HUES64 (cell line): ENCODE results near the gene CDKAL1.
"Not testable (repeated sequence)": the region's sequence is repeated elsewhere in the genome, so short reads cannot be mapped to it uniquely, and the experiment has no call there.

Source experiments
- H3K27ac ChIP-seq: 2 replicates; pipeline ENCODE4 v1.7.0; 2013; ENCODE audit warnings: low read depth, low read length, inconsistent platforms
- H3K27me3 ChIP-seq: 2 replicates; pipeline ENCODE4 v1.6.1; 2013; ENCODE audit warnings: mild to moderate bottlenecking, low read length; ENCODE audit not compliant: insufficient read depth
- H3K36me3 ChIP-seq: 2 replicates; pipeline ENCODE4 v1.6.1; 2013; ENCODE audit warnings: mild to moderate bottlenecking, low read length; ENCODE audit not compliant: insufficient read depth
- H3K4me1 ChIP-seq: 2 replicates; pipeline ENCODE4 v1.6.1; 2013; ENCODE audit warnings: mild to moderate bottlenecking, low read length, moderate library complexity; ENCODE audit not compliant: insufficient read depth
- H3K4me3 ChIP-seq: 2 replicates; pipeline ENCODE4 v1.5.1; 2013; ENCODE audit warnings: mild to moderate bottlenecking, low read length, moderate library complexity
- H3K9ac ChIP-seq: 2 replicates; pipeline ENCODE4 v1.6.1; 2013; ENCODE audit warnings: mild to moderate bottlenecking, low read depth, low read length
- H3K9me3 ChIP-seq: 2 replicates; pipeline ENCODE4 v1.6.1; 2013; ENCODE audit warnings: low read depth, low read length; ENCODE audit not compliant: insufficient read depth
- WGBS: fragments of 150-250, 120-280 bp; methylation state at CpG from one replicate; pipeline ENCODE4 v1.1.7; 2013; ENCODE audit warnings: missing lambda C conversion rate; 5-methylcytosine and 5-hydroxymethylcytosine counted together

The CDKAL1 gene

GRCh38 chr6:21048047-21048446 is 513.8 kb downstream of the CDKAL1 start:
- Histone ChIP-seq H3K9me3 (no peaks in the 10 kb centered on the region), H3K9ac (no peak overlapping the region), H3K4me1 (no peaks in the 10 kb centered on the region), H3K27ac (no peak overlapping the region), H3K4me3 (no peak overlapping the region), H3K27me3 (no peaks in the 10 kb centered on the region), H3K36me3 (no peaks in the 10 kb centered on the region)
- WGBS, result 100% methylated on average over 2 of the region's 2 CpGs

- no peaks in the 10 kb centered on the region for H3K36me3 ChIP-seq
- no peak overlapping the region for H3K9ac ChIP-seq
- H3K9me3 ChIP-seq, result no peaks in the 10 kb centered on the region
- no peaks in the 10 kb centered on the region for H3K27me3 ChIP-seq
- no peak overlapping the region for H3K4me3 ChIP-seq
- no peaks in the 10 kb centered on the region for H3K4me1 ChIP-seq
- no peak overlapping the region for H3K27ac ChIP-seq
These were observed 514.9 kb downstream of the CDKAL1 start for GRCh38 chr6:21049148-21049547.

GRCh38 chr6:21049572-21049971 is 515.3 kb downstream of the CDKAL1 start:
- Histone ChIP-seq H3K27ac (no peak overlapping the region), H3K27me3 (no peaks in the 10 kb centered on the region), H3K36me3 (no peaks in the 10 kb centered on the region), H3K4me1 (no peaks in the 10 kb centered on the region), H3K9ac (no peak overlapping the region), H3K4me3 (no peak overlapping the region), H3K9me3 (no peaks in the 10 kb centered on the region)

- Histone ChIP-seq H3K27me3 (no peaks in the 10 kb centered on the region), H3K4me1 (no peaks in the 10 kb centered on the region), H3K9ac (no peak overlapping the region), H3K27ac (no peak overlapping the region), H3K36me3 (no peaks in the 10 kb centered on the region), H3K4me3 (no peak overlapping the region), H3K9me3 (no peaks in the 10 kb centered on the region)
- WGBS, result 95% methylated on average over 2 of the region's 2 CpGs
These were observed 516.7 kb downstream of the CDKAL1 start for GRCh38 chr6:21050935-21051334.

DNA sequence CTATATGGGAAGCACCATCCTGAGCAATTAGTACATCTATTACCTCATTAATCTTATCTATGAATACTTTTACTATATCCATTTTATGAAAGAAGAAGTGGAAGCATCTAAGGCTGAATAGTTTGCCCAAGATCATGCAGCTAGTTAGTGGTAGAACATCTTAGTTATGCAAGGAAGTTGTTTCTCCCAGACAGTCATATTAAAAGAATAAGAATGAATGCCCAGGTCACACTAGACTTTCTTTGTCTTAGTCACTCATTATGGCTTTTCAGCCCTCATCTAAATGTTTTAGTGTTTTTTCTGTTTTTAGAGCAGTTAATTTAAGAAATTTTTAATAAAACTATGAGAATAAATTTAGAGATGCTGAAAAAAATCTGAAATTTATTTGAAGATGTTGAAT is 517.5 kb downstream of the CDKAL1 start:
- no peaks in the 10 kb centered on the region for H3K36me3 ChIP-seq
- H3K27me3 ChIP-seq, result no peaks in the 10 kb centered on the region
- H3K9ac ChIP-seq, result no peak overlapping the region
- no peak overlapping the region for H3K4me3 ChIP-seq
- H3K9me3 ChIP-seq, result no peaks in the 10 kb centered on the region
- H3K4me1 ChIP-seq, result no peaks in the 10 kb centered on the region
- no peak overlapping the region for H3K27ac ChIP-seq

DNA sequence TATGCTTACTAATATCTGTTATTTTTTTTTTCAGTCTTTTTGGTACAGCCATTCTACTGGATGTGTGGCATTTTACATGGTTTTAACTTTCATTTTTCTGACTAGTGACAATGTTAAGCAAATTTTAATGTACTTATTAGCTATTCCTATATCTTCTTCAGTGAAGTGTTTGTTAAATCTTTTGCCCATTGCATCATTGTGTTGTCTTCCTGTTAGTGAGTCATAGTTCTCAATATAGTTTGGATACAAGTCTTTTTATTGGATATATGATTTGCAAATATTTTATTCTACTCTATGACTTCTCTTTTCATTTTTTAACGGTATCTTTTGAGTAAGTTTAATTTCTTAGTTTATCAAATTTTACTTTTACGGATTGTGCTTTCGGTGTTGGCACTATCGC is 519.4 kb downstream of the CDKAL1 start:
- no peaks in the 10 kb centered on the region for H3K27me3 ChIP-seq
- 91% methylated on average over 4 of the region's 4 CpGs for WGBS
- no peak overlapping the region for H3K4me3 ChIP-seq

DNA sequence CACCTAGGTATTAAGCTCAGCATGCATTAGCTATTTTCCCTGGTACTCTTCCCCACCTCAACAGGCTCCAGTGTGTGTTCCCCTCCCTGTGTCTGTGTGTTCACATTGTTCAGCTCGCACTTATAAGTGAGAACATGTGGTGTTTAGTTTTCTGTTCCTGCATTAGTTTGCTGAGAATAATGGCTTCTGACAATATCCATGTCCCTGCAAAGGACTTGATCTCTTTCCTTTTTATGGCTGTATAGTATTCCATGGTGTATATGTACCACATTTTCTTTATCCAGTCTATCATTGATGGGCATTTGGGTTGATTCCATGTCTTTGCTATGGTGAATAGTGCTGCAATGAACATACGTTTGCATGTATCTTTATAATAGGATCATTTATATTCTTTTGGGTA is 521.2 kb downstream of the CDKAL1 start:
- H3K4me3 ChIP-seq, result not testable (repeated sequence)
- 100% methylated on average over 2 of the region's 2 CpGs for WGBS

More for the DNA sequence above, 519.4 kb downstream of the CDKAL1 start:
- Histone ChIP-seq H3K9ac (no peak overlapping the region), H3K36me3 (no peaks in the 10 kb centered on the region), H3K27ac (no peak overlapping the region), H3K9me3 (no peaks in the 10 kb centered on the region), H3K4me1 (no peaks in the 10 kb centered on the region)

GRCh38 chr6:21061892-21062291 is 527.6 kb downstream of the CDKAL1 start:
- H3K27ac ChIP-seq, result no peak overlapping the region
- H3K4me3 ChIP-seq, result no peak overlapping the region
- 0 out of 2 replicates have a peak, but pooled peaks cover 5% of the 10 kb centered on the region for H3K9me3 ChIP-seq
- H3K27me3 ChIP-seq, result no peaks in the 10 kb centered on the region
- H3K9ac ChIP-seq, result no peak overlapping the region
- no peaks in the 10 kb centered on the region for H3K36me3 ChIP-seq
- no peaks in the 10 kb centered on the region for H3K4me1 ChIP-seq

More for the DNA sequence above, 521.2 kb downstream of the CDKAL1 start:
- H3K9ac ChIP-seq, H3K4me1 ChIP-seq, H3K9me3 ChIP-seq, H3K27ac ChIP-seq, H3K36me3 ChIP-seq, H3K27me3 ChIP-seq: not testable (repeated sequence)

- no peaks in the 10 kb centered on the region for H3K36me3 ChIP-seq
- no peak overlapping the region for H3K27ac ChIP-seq
- H3K9ac ChIP-seq, result no peak overlapping the region
- H3K4me3 ChIP-seq, result no peak overlapping the region
- no CpG with 5 or more reads among the region's 1 CpG for WGBS
- H3K9me3 ChIP-seq, result 0 out of 2 replicates have a peak, but pooled peaks cover 1% of the 10 kb centered on the region
- no peaks in the 10 kb centered on the region for H3K4me1 ChIP-seq
- H3K27me3 ChIP-seq, result no peaks in the 10 kb centered on the region
These were observed 530.6 kb downstream of the CDKAL1 start for GRCh38 chr6:21064756-21065340.

DNA sequence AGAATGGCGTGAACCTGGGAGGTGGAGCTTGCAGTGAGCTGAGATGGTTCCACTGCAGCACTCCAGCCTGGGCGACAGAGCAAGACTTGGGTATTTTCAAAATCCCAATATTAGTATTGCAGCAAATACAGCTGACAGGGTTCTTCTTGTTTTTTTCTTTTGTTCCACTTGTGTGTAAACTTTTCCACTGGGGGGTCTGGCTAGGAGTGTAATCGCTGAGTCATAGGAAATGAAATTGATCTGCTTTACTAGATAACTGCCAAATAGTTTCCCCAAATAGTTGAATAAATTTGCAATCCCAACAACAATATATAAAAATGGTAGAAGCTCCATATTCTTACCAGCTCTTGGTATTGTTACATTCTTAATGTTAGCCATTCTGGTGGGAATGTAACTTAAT is 533.3 kb downstream of the CDKAL1 start:
- Histone ChIP-seq H3K9me3 (no peaks in the 10 kb centered on the region), H3K9ac (no peak overlapping the region), H3K36me3 (no peaks in the 10 kb centered on the region), H3K27ac (no peak overlapping the region), H3K27me3 (no peaks in the 10 kb centered on the region), H3K4me1 (no peaks in the 10 kb centered on the region), H3K4me3 (no peak overlapping the region)
- 95% methylated on average over 2 of the region's 3 CpGs for WGBS

DNA sequence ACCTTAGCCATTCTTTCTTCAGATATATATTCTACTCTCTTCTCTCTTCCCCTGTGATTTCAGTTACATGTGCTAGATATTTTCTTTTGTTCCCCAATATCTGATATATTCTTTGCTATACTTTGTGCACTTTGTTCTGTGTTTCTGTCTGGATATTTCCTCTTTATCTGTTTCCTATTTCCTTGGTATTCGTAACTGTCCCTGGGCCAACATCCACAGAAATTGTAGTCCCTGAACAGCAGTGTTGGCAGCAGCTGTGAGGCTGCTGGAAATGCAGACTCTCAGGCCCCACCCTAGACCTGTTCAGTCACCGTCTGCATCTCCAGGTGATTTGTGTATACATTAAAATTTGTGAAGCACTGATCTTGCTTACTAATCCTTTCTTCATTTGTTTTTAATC is 536.4 kb downstream of the CDKAL1 start:
- WGBS, result 96% methylated on average over 1 of the region's 2 CpGs
- Histone ChIP-seq H3K27me3 (no peaks in the 10 kb centered on the region), H3K27ac (no peak overlapping the region), H3K4me1 (no peaks in the 10 kb centered on the region), H3K9ac (no peak overlapping the region), H3K9me3 (peaks cover 10% of the 10 kb centered on the region), H3K4me3 (no peak overlapping the region), H3K36me3 (peaks cover 4% of the 10 kb centered on the region; the same call in 1 of the 2 replicates)

DNA sequence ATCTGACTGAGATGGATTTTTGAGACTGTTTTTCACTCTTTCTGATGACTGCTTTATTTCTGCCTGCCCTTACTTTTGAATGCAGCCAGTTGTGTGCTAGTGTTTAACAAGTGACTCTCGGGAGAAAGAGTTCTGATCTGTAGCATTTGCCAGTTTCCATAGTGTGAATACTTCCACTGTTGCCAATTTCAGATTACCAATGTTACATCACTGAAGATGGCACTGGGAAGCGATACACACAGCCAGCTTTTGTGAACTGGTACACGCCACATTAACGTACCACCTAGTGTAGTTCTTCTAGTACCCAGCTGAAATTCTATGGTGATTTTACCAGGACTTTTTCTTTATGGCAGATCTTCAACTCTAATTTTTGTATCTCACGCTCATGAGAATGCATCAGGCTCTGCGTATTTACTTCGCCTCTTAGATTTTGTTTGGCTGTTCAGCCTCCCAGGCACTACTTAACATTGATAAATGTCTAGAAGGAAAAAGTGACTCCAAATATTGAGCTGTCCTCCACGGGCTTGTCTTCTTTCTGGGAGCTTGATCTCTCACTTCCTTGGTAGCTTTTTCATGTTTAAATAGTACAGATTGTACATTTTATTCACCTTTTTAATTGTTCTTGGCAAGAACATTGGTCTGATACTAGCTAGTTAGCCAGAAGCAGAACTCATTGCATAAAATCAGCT is 537.7 kb downstream of the CDKAL1 start:
- H3K27me3 ChIP-seq, result no peaks in the 10 kb centered on the region
- H3K9me3 ChIP-seq, result peaks cover 10% of the 10 kb centered on the region
- H3K4me3 ChIP-seq, result no peak overlapping the region
- no peaks in the 10 kb centered on the region for H3K4me1 ChIP-seq
- 96% methylated on average over 8 of the region's 8 CpGs for WGBS
- no peak overlapping the region for H3K9ac ChIP-seq
- peaks cover 4% of the 10 kb centered on the region; the same call in 1 of the 2 replicates for H3K36me3 ChIP-seq
- no peak overlapping the region for H3K27ac ChIP-seq
